ENCODE measurements around the gene IFI44. TPM values are rescaled to one million over a fixed set of nuclear protein-coding genes. Genes with fewer than 3 reads are reported as not detected.

IFI44 gene
- total and polyA plus RNA-seq, 4 donors, result 5.9 to 17.9 (median 9.7) TPM

GRCh38 chr1:78699813-78700212, 50.2 kb downstream of the IFI44 start:
- H3K27ac ChIP-seq (ENCODE audit: low read depth in 1 of 2, low read length in 2 of 2), result no peak overlapping the region
- H3K9ac ChIP-seq (ENCODE audit: low read depth in 1 of 2, low read length in 2 of 2), result no peak overlapping the region
- H3K4me1 ChIP-seq (ENCODE audit: control insufficient read depth in 4 of 4, insufficient read depth in 4 of 4, low read length in 3 of 4), result no peaks in the 10 kb centered on the region
- no peaks in the 10 kb centered on the region for H3K27me3 ChIP-seq (ENCODE audit: control insufficient read depth in 4 of 4, insufficient read depth in 4 of 4, low read length in 3 of 4)
- H3K36me3 ChIP-seq (ENCODE audit: control insufficient read depth in 4 of 4, insufficient read depth in 3 of 4, low read depth in 1 of 4, low read length in 3 of 4), result no peaks in the 10 kb centered on the region
- no peak for DNase-seq (ENCODE audit: low spot score)
- peaks cover 0 to 9% (median 0%) of the 10 kb centered on the region in 4 donors for H3K9me3 ChIP-seq (ENCODE audit: control insufficient read depth in 4 of 4, low read length in 3 of 4)
- H3K4me3 ChIP-seq (ENCODE audit: low read depth in 1 of 3, low read length in 3 of 3), result no peak overlapping the region
- TF ChIP-seq GABPA (IDR thresholded peaks at IDR 0.05 in 1 of 2, conservative IDR thresholded peaks at IDR 0.05 in 1 of 2), result no peak
- no peak for TF ChIP-seq RAD21 (IDR thresholded peaks at IDR 0.05)
- no peak for TF ChIP-seq FOXA1 (IDR thresholded peaks at IDR 0.05)
- no peak for TF ChIP-seq YY1 (IDR thresholded peaks at IDR 0.05)
- no peak for TF ChIP-seq HNF4A (conservative IDR thresholded peaks at IDR 0.05)
- no peak for TF ChIP-seq ZBTB33 (IDR thresholded peaks at IDR 0.05)
- no peak for TF ChIP-seq HNF4G (IDR thresholded peaks at IDR 0.05)
- no peak for TF ChIP-seq NR2F2 (IDR thresholded peaks at IDR 0.05)
- TF ChIP-seq, protein P1, sequence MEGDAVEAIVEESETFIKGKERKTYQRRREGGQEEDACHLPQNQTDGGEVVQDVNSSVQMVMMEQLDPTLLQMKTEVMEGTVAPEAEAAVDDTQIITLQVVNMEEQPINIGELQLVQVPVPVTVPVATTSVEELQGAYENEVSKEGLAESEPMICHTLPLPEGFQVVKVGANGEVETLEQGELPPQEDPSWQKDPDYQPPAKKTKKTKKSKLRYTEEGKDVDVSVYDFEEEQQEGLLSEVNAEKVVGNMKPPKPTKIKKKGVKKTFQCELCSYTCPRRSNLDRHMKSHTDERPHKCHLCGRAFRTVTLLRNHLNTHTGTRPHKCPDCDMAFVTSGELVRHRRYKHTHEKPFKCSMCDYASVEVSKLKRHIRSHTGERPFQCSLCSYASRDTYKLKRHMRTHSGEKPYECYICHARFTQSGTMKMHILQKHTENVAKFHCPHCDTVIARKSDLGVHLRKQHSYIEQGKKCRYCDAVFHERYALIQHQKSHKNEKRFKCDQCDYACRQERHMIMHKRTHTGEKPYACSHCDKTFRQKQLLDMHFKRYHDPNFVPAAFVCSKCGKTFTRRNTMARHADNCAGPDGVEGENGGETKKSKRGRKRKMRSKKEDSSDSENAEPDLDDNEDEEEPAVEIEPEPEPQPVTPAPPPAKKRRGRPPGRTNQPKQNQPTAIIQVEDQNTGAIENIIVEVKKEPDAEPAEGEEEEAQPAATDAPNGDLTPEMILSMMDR (IDR thresholded peaks at IDR 0.05; ENCODE audit: low read depth, low read length, missing input control), result no peak
- no peak for TF ChIP-seq FOXA2 (IDR thresholded peaks at IDR 0.05)
- no peak for TF ChIP-seq TAF1 (conservative IDR thresholded peaks at IDR 0.05)

GRCh38 chr1:78702426-78702825, 52.8 kb downstream of the IFI44 start:
- Histone ChIP-seq H3K4me1 (ENCODE audit: control insufficient read depth in 4 of 4, insufficient read depth in 4 of 4, low read length in 3 of 4) (no peaks in the 10 kb centered on the region), H3K9me3 (ENCODE audit: control insufficient read depth in 4 of 4, low read length in 3 of 4) (peaks cover 0 to 9% (median 0%) of the 10 kb centered on the region in 4 donors), H3K27me3 (ENCODE audit: control insufficient read depth in 4 of 4, insufficient read depth in 4 of 4, low read length in 3 of 4) (no peaks in the 10 kb centered on the region), H3K9ac (ENCODE audit: low read depth in 1 of 2, low read length in 2 of 2) (no peak overlapping the region), H3K27ac (ENCODE audit: low read depth in 1 of 2, low read length in 2 of 2) (no peak overlapping the region), H3K36me3 (ENCODE audit: control insufficient read depth in 4 of 4, insufficient read depth in 3 of 4, low read depth in 1 of 4, low read length in 3 of 4) (no peaks in the 10 kb centered on the region), H3K4me3 (ENCODE audit: low read depth in 1 of 3, low read length in 3 of 3) (no peak overlapping the region)
- WGBS, result 74% methylated on average over 2 of the region's 2 CpGs
- no peak for DNase-seq (ENCODE audit: low spot score)
- TF ChIP-seq JUND (IDR thresholded peaks at IDR 0.05) (no peak), RXRA (IDR thresholded peaks at IDR 0.05) (no peak), ZBTB33 (IDR thresholded peaks at IDR 0.05) (no peak), TAF1 (conservative IDR thresholded peaks at IDR 0.05) (no peak), FOXA2 (IDR thresholded peaks at IDR 0.05) (no peak), FOXA1 (IDR thresholded peaks at IDR 0.05) (no peak), REST (IDR thresholded peaks at IDR 0.05) (no peak), EGR1 (IDR thresholded peaks at IDR 0.05; ENCODE audit: low read depth in 2 of 2) (no peak), SP1 (IDR thresholded peaks at IDR 0.05) (no peak), HNF4G (IDR thresholded peaks at IDR 0.05) (no peak), HNF4A (conservative IDR thresholded peaks at IDR 0.05) (no peak), NR2F2 (IDR thresholded peaks at IDR 0.05) (no peak), YY1 (IDR thresholded peaks at IDR 0.05) (no peak), RAD21 (IDR thresholded peaks at IDR 0.05) (no peak)
- TF ChIP-seq, protein P2, sequence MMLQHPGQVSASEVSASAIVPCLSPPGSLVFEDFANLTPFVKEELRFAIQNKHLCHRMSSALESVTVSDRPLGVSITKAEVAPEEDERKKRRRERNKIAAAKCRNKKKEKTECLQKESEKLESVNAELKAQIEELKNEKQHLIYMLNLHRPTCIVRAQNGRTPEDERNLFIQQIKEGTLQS (IDR thresholded peaks at IDR 0.05), result no peak
- TF ChIP-seq, protein P3, sequence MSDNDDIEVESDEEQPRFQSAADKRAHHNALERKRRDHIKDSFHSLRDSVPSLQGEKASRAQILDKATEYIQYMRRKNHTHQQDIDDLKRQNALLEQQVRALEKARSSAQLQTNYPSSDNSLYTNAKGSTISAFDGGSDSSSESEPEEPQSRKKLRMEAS (IDR thresholded peaks at IDR 0.05), result no peak
- TF ChIP-seq, protein P1 (IDR thresholded peaks at IDR 0.05; ENCODE audit: low read depth, low read length, missing input control), result no peak
